ENCODE results near the gene WAS.
A peak's percentile ranks its signal among the peaks of the same experiment; 100 is the strongest.

The WAS gene

GRCh38 chrX:48695925-48696300, 12.3 kb downstream of the WAS start:
- no peak for DNase-seq (ENCODE audit: extremely low spot score)
- CTCF ChIA-PET, result no interaction called here
- POLR2A ChIA-PET, result interaction anchor here (0.9 to 4.5 kb wide), 7 partner anchors 12 to 202 kb away, joined by 3 to 22 read pairs (median 3); partner anchors contain the start of gene PQBP1
- TF ChIP-seq PKNOX1 (IDR thresholded peaks at IDR 0.05), result no peak
- TF ChIP-seq HDGF (IDR thresholded peaks at IDR 0.05; ENCODE audit: borderline replicate concordance), result no peak
- no peak for TF ChIP-seq TARDBP (IDR thresholded peaks at IDR 0.05)
- no peak for TF ChIP-seq FOXK2 (IDR thresholded peaks at IDR 0.05)
- TF ChIP-seq BHLHE40 (IDR thresholded peaks at IDR 0.05; ENCODE audit: borderline replicate concordance), result no peak

- ChIA-PET CTCF (interaction anchor here (0.6 kb wide), 1 partner anchor 51 kb away, joined by 3 read pairs; no protein-coding TSS in a partner anchor), POLR2A (interaction anchor here (0.9 to 4.5 kb wide), 6 partner anchors 8 to 202 kb away, joined by 3 to 22 read pairs (median 3); partner anchors contain the start of gene PQBP1)
- peak; percentile 89 for DNase-seq (ENCODE audit: extremely low spot score)
- TF ChIP-seq SP1 (IDR thresholded peaks at IDR 0.05) (no peak), PKNOX1 (IDR thresholded peaks at IDR 0.05) (peak; percentile 94)
These were observed 12.8 kb downstream of the WAS start, which contains the start of gene SUV39H1 for GRCh38 chrX:48696301-48696908. Gene SUV39H1 (plus strand): TSS chrX:48696734. CDS start chrX:48696785, 51 bp downstream.

- CTCF ChIA-PET, result interaction anchor here (0.6 kb wide), 1 partner anchor 52 kb away, joined by 3 read pairs; no protein-coding TSS in a partner anchor
- POLR2A ChIA-PET, result interaction anchor here (1.0 to 4.5 kb wide), 5 partner anchors 9 to 103 kb away, joined by 3 to 22 read pairs (median 3); no protein-coding TSS in a partner anchor
- peak; percentile 54 for DNase-seq (ENCODE audit: extremely low spot score)
- TF ChIP-seq L3MBTL2 (conservative IDR thresholded peaks at IDR 0.05) (peak; percentile 30; the same call in 1 of the 2 replicates), FOXK2 (IDR thresholded peaks at IDR 0.05) (no peak), ZNF384 (IDR thresholded peaks at IDR 0.05) (no peak), ARNT (IDR thresholded peaks at IDR 0.05) (no peak)
These were observed 13.5 kb downstream of the WAS start for GRCh38 chrX:48696909-48697727.

GRCh38 chrX:48698306-48698705, 14.7 kb downstream of the WAS start:
- TF ChIP-seq L3MBTL2 (conservative IDR thresholded peaks at IDR 0.05) (no peak), FOXK2 (IDR thresholded peaks at IDR 0.05) (no peak), NFRKB (IDR thresholded peaks at IDR 0.05) (no peak), HDGF (IDR thresholded peaks at IDR 0.05; ENCODE audit: borderline replicate concordance) (no peak), ZNF384 (IDR thresholded peaks at IDR 0.05) (no peak), SUZ12 (IDR thresholded peaks at IDR 0.05) (no peak), ELF4 (IDR thresholded peaks at IDR 0.05) (no peak), CTBP1 (IDR thresholded peaks at IDR 0.05; ENCODE audit: borderline replicate concordance) (no peak), FOXM1 (IDR thresholded peaks at IDR 0.05; ENCODE audit: borderline replicate concordance) (no peak), TARDBP (IDR thresholded peaks at IDR 0.05) (no peak), LEF1 (IDR thresholded peaks at IDR 0.05; ENCODE audit: borderline replicate concordance) (no peak), FOXA1 (IDR thresholded peaks at IDR 0.05) (no peak), PKNOX1 (IDR thresholded peaks at IDR 0.05) (no peak), BHLHE40 (IDR thresholded peaks at IDR 0.05; ENCODE audit: borderline replicate concordance) (no peak)
- ChIA-PET CTCF (interaction anchor here (0.7 kb wide), 1 partner anchor 66 kb away, joined by 3 read pairs; no protein-coding TSS in a partner anchor), POLR2A (interaction anchor here (1.0 to 4.5 kb wide), 2 partner anchors 22 to 39 kb away, joined by 4 to 22 read pairs (median 5); no protein-coding TSS in a partner anchor)
- no peak for DNase-seq (ENCODE audit: extremely low spot score)

GRCh38 chrX:48700246-48700645, 16.6 kb downstream of the WAS start:
- no peak for DNase-seq (ENCODE audit: extremely low spot score)
- TF ChIP-seq SUZ12 (IDR thresholded peaks at IDR 0.05) (no peak), SP1 (IDR thresholded peaks at IDR 0.05) (no peak), PKNOX1 (IDR thresholded peaks at IDR 0.05) (no peak), LEF1 (IDR thresholded peaks at IDR 0.05; ENCODE audit: borderline replicate concordance) (no peak), FOXK2 (IDR thresholded peaks at IDR 0.05) (no peak), TARDBP (IDR thresholded peaks at IDR 0.05) (no peak), FOXA1 (IDR thresholded peaks at IDR 0.05) (no peak), L3MBTL2 (conservative IDR thresholded peaks at IDR 0.05) (no peak)
- POLR2A ChIA-PET, result interaction anchor here (1.0 kb wide), 1 partner anchor 24 kb away, joined by 3 read pairs; no protein-coding TSS in a partner anchor
- CTCF ChIA-PET, result no interaction called here
